Retinal pigment epithelial cell (primary cell): ENCODE measurements around the gene TEX2.

Source experiments
- DNase-seq: peaks from one replicate; pipeline ENCODE4 v3.0.0-alpha.2; 2010; ENCODE audit warnings: low read depth
- H3K4me3 ChIP-seq: 2 replicates; pipeline ENCODE4 v1.5.1; 2011; ENCODE audit warnings: mild to moderate bottlenecking, low read length, control low read depth, moderate library complexity
- CTCF ChIP-seq: conservative IDR thresholded peaks from 2 replicates; pipeline ENCODE4 v1.5.1; 2011; ENCODE audit warnings: low read depth, low read length, control low read depth, inconsistent platforms

The TEX2 gene

DNA sequence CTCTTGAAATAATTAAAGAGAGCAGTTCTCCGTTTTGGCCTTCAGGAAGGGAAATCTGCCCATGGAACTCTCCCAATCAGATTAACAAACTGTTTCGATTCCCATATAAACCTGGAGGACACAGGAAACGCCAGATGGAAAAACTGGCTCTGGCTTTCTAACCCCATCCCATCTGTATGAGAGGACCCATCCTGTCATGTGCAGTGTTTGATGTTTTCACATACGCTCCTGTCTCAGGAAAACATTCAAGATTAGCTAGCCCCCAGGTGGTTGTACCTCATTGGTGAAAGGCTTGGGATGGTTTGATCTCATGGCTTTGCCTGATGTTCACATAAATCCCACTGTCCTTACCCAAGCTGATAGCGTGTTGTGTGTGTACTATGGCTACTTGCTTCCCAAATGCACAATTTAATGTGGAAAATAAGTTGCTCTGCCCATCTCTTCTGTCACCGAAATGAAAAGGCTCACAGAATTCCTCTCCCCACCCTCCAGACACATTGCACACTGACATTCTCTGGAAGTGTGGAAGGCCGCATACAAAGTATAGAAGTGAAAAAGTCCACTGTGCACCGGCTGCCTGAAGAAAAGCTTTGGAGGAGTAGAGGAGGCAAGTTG is 114.9 kb downstream of the TEX2 start:
- H3K4me3 ChIP-seq = no peak overlapping the region
- no peak for DNase-seq
- no peak for TF ChIP-seq CTCF

DNA sequence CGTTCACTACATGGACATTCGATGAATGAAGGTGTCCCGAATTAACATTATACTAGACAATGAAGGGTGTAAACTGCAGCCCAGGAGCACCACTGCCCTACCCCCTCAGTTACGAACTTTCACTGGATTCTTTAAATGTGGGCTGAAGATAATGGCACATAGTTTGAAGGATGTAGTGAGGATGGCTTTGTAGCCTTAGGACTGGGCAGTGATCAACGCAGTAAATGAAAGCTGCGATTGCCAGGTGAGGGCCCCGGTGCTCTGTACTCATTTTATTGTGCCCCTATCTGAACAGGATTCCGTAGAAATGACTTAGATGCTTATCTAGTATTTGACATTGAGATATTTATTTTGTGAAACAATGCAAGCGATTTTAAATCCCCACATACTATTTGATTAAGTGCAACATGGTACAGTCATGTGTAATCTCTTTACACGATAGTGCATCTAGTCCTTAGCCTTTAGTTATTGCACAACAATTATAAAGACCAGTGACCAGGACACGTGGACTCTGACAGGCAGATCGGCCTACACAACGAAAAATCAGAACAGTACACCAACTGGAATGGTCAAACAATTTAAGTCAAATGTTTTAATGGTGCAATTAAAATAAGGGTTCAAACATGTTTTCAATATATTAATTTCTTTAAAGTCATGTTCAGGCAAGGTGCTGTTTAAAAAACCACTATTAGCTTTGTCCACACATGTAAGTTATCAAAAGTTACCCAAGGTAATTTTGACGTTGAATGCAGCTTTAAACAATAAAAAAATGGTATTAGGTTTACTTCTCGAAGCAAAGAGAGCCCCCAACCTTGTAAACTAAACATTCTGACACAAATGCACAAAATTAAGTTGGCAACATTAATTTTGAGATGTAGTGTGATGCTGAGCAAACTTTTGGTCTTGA is 115.7 kb downstream of the TEX2 start:
- peak overlapping the region; percentile 73 for H3K4me3 ChIP-seq
- no peak for DNase-seq
- TF ChIP-seq CTCF = no peak

DNA sequence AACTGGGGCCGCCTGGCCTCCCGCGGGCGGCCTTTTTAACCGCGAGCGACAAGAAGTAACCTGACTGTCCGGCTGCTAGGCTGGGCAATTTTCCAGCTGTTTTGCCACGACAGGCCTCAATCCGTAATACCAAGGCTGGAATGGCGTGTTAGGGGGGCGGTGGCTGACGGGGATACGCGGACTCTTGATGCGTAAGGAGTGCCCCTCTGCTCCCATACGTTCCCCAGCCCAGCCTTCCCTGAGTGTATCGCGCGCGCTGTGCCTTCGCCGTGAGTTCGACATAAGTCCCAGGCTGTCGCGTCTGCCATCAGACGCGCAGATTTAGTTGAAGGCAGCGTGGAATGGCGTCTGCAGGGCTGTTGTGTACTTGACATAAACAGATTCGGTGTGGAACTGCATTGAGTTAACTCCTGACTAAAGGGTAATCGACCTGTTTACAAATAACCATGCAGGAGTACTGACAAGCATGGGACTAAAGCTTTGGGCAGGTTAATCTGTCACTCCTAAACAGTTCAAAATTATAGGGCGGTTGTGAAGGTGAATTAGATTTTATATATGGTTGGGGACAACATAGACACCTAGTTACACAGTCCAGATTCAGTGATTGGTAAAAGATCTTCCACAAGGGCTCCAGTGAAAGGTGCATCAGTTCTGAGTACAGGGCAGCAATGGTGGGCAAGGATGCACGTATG is 116.5 kb downstream of the TEX2 start:
- TF ChIP-seq CTCF = no peak
- H3K4me3 ChIP-seq = peak overlapping the region; percentile 73
- DNase-seq = no peak

DNA sequence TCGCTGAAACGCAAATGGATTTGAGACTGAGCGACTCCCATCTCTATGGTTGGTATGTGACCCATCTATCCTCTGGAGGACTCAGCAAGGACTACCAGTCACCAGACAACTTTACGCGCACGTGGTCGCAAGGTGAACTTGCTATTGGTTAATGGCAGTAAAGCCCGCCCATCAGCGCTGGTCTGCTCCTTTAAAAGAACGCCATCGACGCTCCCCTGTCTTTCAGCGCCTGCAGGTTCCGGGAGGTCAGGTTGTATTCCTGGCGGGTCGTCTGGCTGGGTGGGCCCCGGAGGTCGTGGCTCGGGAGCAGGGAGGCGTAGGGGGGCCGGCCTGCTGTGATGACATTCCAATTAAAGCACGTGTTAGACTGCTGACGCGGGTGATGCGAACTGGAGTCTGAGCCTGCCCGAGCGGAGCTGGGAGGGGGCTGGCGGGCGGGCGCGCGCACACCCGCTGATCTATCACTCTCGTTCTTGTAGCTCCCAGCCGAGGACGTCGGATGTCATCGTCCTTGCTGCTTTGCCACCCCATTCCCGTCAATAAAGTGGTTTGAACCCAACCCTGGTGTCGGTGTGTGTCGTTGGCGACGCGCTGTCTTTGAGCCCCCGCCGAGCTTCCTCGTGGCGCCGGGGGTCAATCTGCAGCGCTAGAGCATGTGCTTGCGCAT is 117.2 kb downstream of the TEX2 start:
- H3K4me3 ChIP-seq = peak overlapping the region; percentile 73
- no peak for TF ChIP-seq CTCF
- peak; percentile 100 for DNase-seq

GRCh38 chr17:64145375-64145750 is 117.7 kb downstream of the TEX2 start:
- peak overlapping the region; percentile 73 for H3K4me3 ChIP-seq
- no peak for DNase-seq
- no peak for TF ChIP-seq CTCF

DNA sequence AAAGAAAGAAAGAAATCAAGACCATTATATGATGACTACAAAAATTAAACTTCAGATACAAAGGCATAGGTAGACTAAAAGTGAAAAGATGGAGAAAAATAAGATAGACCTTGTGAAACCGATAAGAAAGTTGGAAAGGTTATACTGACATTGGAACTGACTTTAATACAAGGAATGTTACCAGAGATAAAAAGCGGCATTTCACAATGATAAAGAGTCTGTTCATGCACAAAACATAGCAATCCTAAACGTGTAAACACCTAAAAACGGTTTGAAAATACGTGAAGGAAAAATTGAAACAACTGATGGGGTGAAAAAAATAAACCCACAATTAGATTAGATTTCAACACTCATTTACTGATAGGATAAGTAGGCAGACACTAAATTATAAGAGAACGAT is 123.5 kb downstream of the TEX2 start:
- no peak overlapping the region for H3K4me3 ChIP-seq
- no peak for DNase-seq
- TF ChIP-seq CTCF = no peak
